B cell (primary cell): ENCODE data around the gene ETFBKMT. TPM values are rescaled to one million over a fixed set of nuclear protein-coding genes. Genes with fewer than 3 reads are reported as not detected.
A peak's percentile ranks its signal among the peaks of the same experiment; 100 is the strongest.

Experiments used
- ATAC-seq: fragments of 200-7000 bp; cut with Tn5 transposase; one replicate; pipeline ENCODE4 v1.10.0; 2021; ENCODE audit warnings: low read depth, mild to moderate bottlenecking, moderate number of reproducible peaks, moderate library complexity
- CTCF ChIA-PET: fragments of 350-600 bp; sonication (Branson Sonifier 250); formaldehyde crosslinking; loops from one replicate; lab custom pipeline; 2021; ENCODE audit warnings: antibody characterized with exemption, inconsistent platforms; lab: Charles Lee
- POLR2A ChIA-PET: fragments of 350-600 bp; sonication (Branson Sonifier 250); formaldehyde crosslinking; loops from one replicate; lab custom pipeline; 2021; ENCODE audit warnings: antibody characterized with exemption; lab: Charles Lee
- DNase-seq: peaks from one replicate; pipeline ENCODE4 v3.0.0; 2013
- H2AFZ ChIP-seq: 2 replicates; pipeline ENCODE4 v1.6.1; 2012; ENCODE audit warnings: mild to moderate bottlenecking, low read depth, low read length; ENCODE audit not compliant: insufficient read depth, poor library complexity, severe bottlenecking
- H3K27ac ChIP-seq, 2 donors: 1 replicate in 1 of 2; 2 replicates in 1 of 2; pipeline ENCODE4 v1.5.1; 2012 to 2013; ENCODE audit warnings: low read length in 2 of 2, mild to moderate bottlenecking in 2 of 2, moderate library complexity in 1 of 2
- H3K27me3 ChIP-seq, 4 experiments: fragments of 200-600 bp in 1 of 4; sonication (generic) in 1 of 4; replicated peaks in 1 of 4; 1 replicate in 2 of 4; 2 replicates in 2 of 4; pipeline versions ENCODE4 v1.6.1 to v1.7.0; 2013 to 2016; ENCODE audit warnings: low read length in 3 of 4, mild to moderate bottlenecking in 2 of 4, mixed read lengths in 1 of 4, moderate library complexity in 1 of 4; ENCODE audit not compliant: insufficient read depth in 4 of 4, control insufficient read depth in 3 of 4; ENCODE audit errors: control extremely low read depth in 1 of 4
- H3K36me3 ChIP-seq, 2 experiments: replicated peaks in 1 of 2; 1 replicate in 1 of 2; 2 replicates in 1 of 2; pipeline versions ENCODE4 v1.6.1 to v1.7.1; 2013; ENCODE audit warnings: low read length in 1 of 2; ENCODE audit not compliant: insufficient read depth in 2 of 2, control insufficient read depth in 1 of 2; ENCODE audit errors: control extremely low read depth in 1 of 2, extremely low read depth in 1 of 2
- H3K4me1 ChIP-seq, 2 donors: fragments of 200-600 bp in 1 of 2; sonication (generic) in 1 of 2; 1 replicate in 1 of 2; 2 replicates in 1 of 2; pipeline versions ENCODE4 v1.5.1 to v1.6.1; 2013 to 2017; ENCODE audit warnings: low read length in 2 of 2; ENCODE audit not compliant: control insufficient read depth in 2 of 2, insufficient read depth in 2 of 2
- H3K4me2 ChIP-seq: replicated peaks from 2 replicates; pipeline ENCODE3; 2012; ENCODE audit warnings: mild to moderate bottlenecking, low read depth, low read length; ENCODE audit not compliant: poor library complexity, severe bottlenecking
- H3K4me3 ChIP-seq, 5 experiments: fragments of 200-600 bp in 1 of 5; sonication (generic) in 1 of 5; 1 replicate in 3 of 5; 2 replicates in 2 of 5; pipeline versions ENCODE4 v1.5.1 to v1.7.0; 2011 to 2016; ENCODE audit warnings: low read length in 4 of 5, mild to moderate bottlenecking in 4 of 5, low read depth in 2 of 5, control low read depth in 1 of 5, moderate library complexity in 1 of 5; ENCODE audit not compliant: insufficient read depth in 1 of 5; ENCODE audit errors: control extremely low read depth in 1 of 5, extremely low read depth in 1 of 5
- H3K79me2 ChIP-seq: fragments of 200-600 bp; sonication (generic); one replicate; pipeline ENCODE4 v1.6.0; 2016; ENCODE audit warnings: low read length; ENCODE audit not compliant: control insufficient read depth, insufficient read depth
- H3K9ac ChIP-seq: fragments of 200-600 bp; sonication (generic); 2 replicates; pipeline ENCODE4 v1.6.1; 2017; ENCODE audit warnings: mild to moderate bottlenecking, low read length, moderate library complexity
- H3K9me3 ChIP-seq, 3 donors: one replicate each; pipeline versions ENCODE4 v1.6.1 to v1.7.1; 2013; ENCODE audit warnings: low read length in 2 of 3; ENCODE audit not compliant: control insufficient read depth in 2 of 3, insufficient read depth in 1 of 3; ENCODE audit errors: control extremely low read depth in 1 of 3
- H4K20me1 ChIP-seq: 2 replicates; pipeline ENCODE4 v1.6.0; 2012; ENCODE audit warnings: mild to moderate bottlenecking, low read length; ENCODE audit not compliant: insufficient read depth, control insufficient read depth, poor library complexity, severe bottlenecking
- H3K27ac Mint-ChIP-seq: one replicate; pipeline ENCODE4 v1.8.0; 2021; ENCODE audit warnings: mixed read lengths
- H3K27me3 Mint-ChIP-seq: one replicate; pipeline ENCODE4 v1.8.0; 2021; ENCODE audit warnings: mixed read lengths
- H3K4me1 Mint-ChIP-seq: one replicate; pipeline ENCODE4 v1.8.0; 2021; ENCODE audit warnings: mixed read lengths
- H3K4me3 Mint-ChIP-seq: one replicate; pipeline ENCODE4 v1.8.0; 2021; ENCODE audit warnings: mixed read lengths
- H3K9me3 Mint-ChIP-seq: one replicate; pipeline ENCODE4 v1.8.0; 2022; ENCODE audit warnings: mixed read lengths; ENCODE audit not compliant: insufficient read depth
- EZH2 ChIP-seq: IDR thresholded peaks from 2 replicates; pipeline ENCODE4 v1.6.1; 2012; ENCODE audit warnings: borderline replicate concordance, low read depth, mild to moderate bottlenecking, moderate library complexity, low read length; ENCODE audit not compliant: insufficient read depth, poor library complexity, severe bottlenecking
- WGBS: methylation state at CpG from one replicate; pipeline ENCODE4 v1.1.5; 2013; ENCODE audit warnings: missing lambda C conversion rate; ENCODE audit not compliant: insufficient coverage; 5-methylcytosine and 5-hydroxymethylcytosine counted together
- intact Hi-C: fragments of 100-400 bp; cut with micrococcal nuclease; formaldehyde crosslinking; loops from one replicate; pipeline ENCODE4 v1.10.0; 2022
- polyA plus RNA-seq: library from polyadenylated mRNA; depleted of rRNA; stranded (reverse); fragments of >200 nt; gene quantifications from 2 replicates; pipeline ENCODE4 v1.2.3, GENCODE V29; 2012
- total RNA-seq, 2 donors: library from RNA; stranded (reverse); fragments of 120-200 nt in 1 of 2; gene quantifications; 1 replicate in 1 of 2; 2 replicates in 1 of 2; pipeline versions ENCODE4 v1.2.3 to v1.2.4, GENCODE V29; 2013 to 2022
- TF ChIP-seq, protein P1 (sequence below): fragments of 200-600 bp; IDR thresholded peaks from one replicate; pipeline ENCODE4 v1.8.0; 2022; ENCODE audit warnings: antibody characterized with exemption, mild to moderate bottlenecking

ETFBKMT gene
- total and polyA plus RNA-seq, 2 donors (not counting 1 experiment from before 2014, with no cell fraction given) = 0.58 to 2.4 TPM

- peak overlapping the region; percentile 67 for H3K4me2 ChIP-seq
- peaks cover 7% of the 10 kb centered on the region for H3K9me3 Mint-ChIP-seq
Measured at GRCh38 chr12:31662176-31662849, 2.8 kb downstream of the ETFBKMT start.

GRCh38 chr12:31663576-31663975, 4.1 kb downstream of the ETFBKMT start:
- Mint-ChIP-seq H3K4me3 (no peak overlapping the region), H3K4me1 (peaks cover 26% of the 10 kb centered on the region), H3K9me3 (peaks cover 7% of the 10 kb centered on the region), H3K27ac (peak overlapping the region; percentile 0), H3K27me3 (no peaks in the 10 kb centered on the region)
- no peaks in the 10 kb centered on the region for H3K36me3 ChIP-seq
- H3K4me2 ChIP-seq = no peak overlapping the region
- ATAC-seq (no peak), DNase-seq (no peak)
- peaks cover 20 to 28% of the 10 kb centered on the region in 2 donors for H3K4me1 ChIP-seq
- ChIA-PET CTCF (interaction anchor here (4.3 kb wide), 1 partner anchor 10 kb away, joined by 23 read pairs; no protein-coding TSS in a partner anchor), POLR2A (no interaction called here)
- H3K79me2 ChIP-seq = no peaks in the 10 kb centered on the region
- H3K9ac ChIP-seq = no peak overlapping the region
- H3K27me3 ChIP-seq = no peaks in the 10 kb centered on the region
- 80% methylated on average over 3 of the region's 4 CpGs for WGBS
- intact Hi-C loops = no loop called here
- H2AFZ ChIP-seq = no peak overlapping the region
- peaks cover 0 to 24% (median 0%) of the 10 kb centered on the region in 3 donors for H3K9me3 ChIP-seq
- H3K4me3 ChIP-seq = no peak overlapping the region
- H4K20me1 ChIP-seq = no peaks in the 10 kb centered on the region
- no peak overlapping the region for H3K27ac ChIP-seq
- no peak for TF ChIP-seq EZH2
- TF ChIP-seq, protein P1, sequence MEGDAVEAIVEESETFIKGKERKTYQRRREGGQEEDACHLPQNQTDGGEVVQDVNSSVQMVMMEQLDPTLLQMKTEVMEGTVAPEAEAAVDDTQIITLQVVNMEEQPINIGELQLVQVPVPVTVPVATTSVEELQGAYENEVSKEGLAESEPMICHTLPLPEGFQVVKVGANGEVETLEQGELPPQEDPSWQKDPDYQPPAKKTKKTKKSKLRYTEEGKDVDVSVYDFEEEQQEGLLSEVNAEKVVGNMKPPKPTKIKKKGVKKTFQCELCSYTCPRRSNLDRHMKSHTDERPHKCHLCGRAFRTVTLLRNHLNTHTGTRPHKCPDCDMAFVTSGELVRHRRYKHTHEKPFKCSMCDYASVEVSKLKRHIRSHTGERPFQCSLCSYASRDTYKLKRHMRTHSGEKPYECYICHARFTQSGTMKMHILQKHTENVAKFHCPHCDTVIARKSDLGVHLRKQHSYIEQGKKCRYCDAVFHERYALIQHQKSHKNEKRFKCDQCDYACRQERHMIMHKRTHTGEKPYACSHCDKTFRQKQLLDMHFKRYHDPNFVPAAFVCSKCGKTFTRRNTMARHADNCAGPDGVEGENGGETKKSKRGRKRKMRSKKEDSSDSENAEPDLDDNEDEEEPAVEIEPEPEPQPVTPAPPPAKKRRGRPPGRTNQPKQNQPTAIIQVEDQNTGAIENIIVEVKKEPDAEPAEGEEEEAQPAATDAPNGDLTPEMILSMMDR = no peak

More at GRCh38 chr12:31662176-31662849, 2.8 kb downstream of the ETFBKMT start:
- no peak for ATAC-seq
- peaks cover 0 to 20% (median 0%) of the 10 kb centered on the region in 3 donors for H3K9me3 ChIP-seq
- TF ChIP-seq EZH2 = no peak
- TF ChIP-seq, protein P1 = no peak
- CTCF ChIA-PET = interaction anchor here (0.6 to 4.3 kb wide), 6 partner anchors 9 to 336 kb away, joined by 3 to 23 read pairs (median 3); no protein-coding TSS in a partner anchor
- no peaks in the 10 kb centered on the region for H4K20me1 ChIP-seq
- peak overlapping the region; percentile 38 for H2AFZ ChIP-seq
- peak overlapping the region in 3 of 5 experiments; percentile 16 to 33 (median 18) for H3K4me3 ChIP-seq
- Mint-ChIP-seq H3K27ac (peak overlapping the region; percentile 88), H3K4me3 (peak overlapping the region; percentile 65), H3K4me1 (peaks cover 29% of the 10 kb centered on the region), H3K27me3 (no peaks in the 10 kb centered on the region)
- peaks cover 25 to 31% of the 10 kb centered on the region in 2 donors for H3K4me1 ChIP-seq
- intact Hi-C loops = no loop called here
- POLR2A ChIA-PET = interaction anchor here (0.6 to 1.3 kb wide), 3 partner anchors 13 to 313 kb away, joined by 3 read pairs; no protein-coding TSS in a partner anchor
- H3K27ac ChIP-seq = peak overlapping the region; percentile 70 to 77
- H3K9ac ChIP-seq = no peak overlapping the region
- WGBS = 83% methylated on average over 1 of the region's 6 CpGs
- no peaks in the 10 kb centered on the region for H3K27me3 ChIP-seq
- no peaks in the 10 kb centered on the region for H3K79me2 ChIP-seq
- peak; percentile 34 for DNase-seq
- no peaks in the 10 kb centered on the region for H3K36me3 ChIP-seq
